ENCODE results near the gene PTGDR. TPM values are rescaled to one million over a fixed set of nuclear protein-coding genes. Genes with fewer than 3 reads are reported as not detected.

Gene PTGDR
- polyA plus RNA-seq, 1 donor from 2014 or later = 0.10 TPM

DNA sequence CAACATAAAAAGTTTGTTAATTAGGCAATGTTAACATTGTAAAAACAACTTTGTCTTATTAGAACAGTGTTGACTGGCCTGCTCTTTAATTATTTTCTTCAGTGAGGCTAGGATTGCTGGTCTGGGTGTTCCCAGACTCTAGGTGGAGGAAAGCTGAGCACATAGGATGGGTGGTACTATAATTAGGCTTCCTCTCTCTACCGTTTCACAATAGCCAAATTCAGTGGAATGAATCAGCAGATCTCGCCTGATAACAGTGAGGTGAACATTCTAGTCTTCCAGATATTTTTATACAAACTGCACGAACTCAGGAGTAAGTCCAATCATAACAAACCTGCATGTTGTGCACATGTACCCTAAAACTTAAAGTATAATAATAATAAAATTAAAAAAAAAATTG lies 11.9 kb downstream of the PTGDR start:
- Histone ChIP-seq H3K4me2 (ENCODE audit: low read length) (no peak overlapping the region), H3K36me3 (ENCODE audit: insufficient read depth, low read length) (no peaks in the 10 kb centered on the region), H3K27ac (ENCODE audit: low read length) (no peak overlapping the region), H3K9me2 (ENCODE audit: insufficient read depth, low read length) (no peaks in the 10 kb centered on the region), H3K9ac (ENCODE audit: low read length) (no peak overlapping the region), H3K79me2 (replicated peaks; ENCODE audit: insufficient read depth, low read length) (no peaks in the 10 kb centered on the region), H3K27me3 (ENCODE audit: insufficient read depth, low read depth, low read length) (no peaks in the 10 kb centered on the region), H3K9me3 (ENCODE audit: low read length) (no peaks in the 10 kb centered on the region), H4K20me1 (ENCODE audit: insufficient read depth) (no peaks in the 10 kb centered on the region), H3F3A (ENCODE audit: insufficient read depth, low read length, poor library complexity, severe bottlenecking) (no peaks in the 10 kb centered on the region), H3K4me3 (ENCODE audit: low read length) (no peak overlapping the region), H2AFZ (ENCODE audit: low read depth, low read length) (no peak overlapping the region)
- no peak for TF ChIP-seq TAF1 (IDR thresholded peaks at IDR 0.05; ENCODE audit: low read depth)
- TF ChIP-seq EP300 (conservative IDR thresholded peaks at IDR 0.05; ENCODE audit: poor library complexity, severe bottlenecking) = no peak
- no peak for TF ChIP-seq CTCF (IDR thresholded peaks at IDR 0.05; ENCODE audit: poor library complexity, severe bottlenecking)
- no peak for TF ChIP-seq EZH2 (IDR thresholded peaks at IDR 0.05; ENCODE audit: borderline replicate concordance, insufficient read depth, low read length, poor library complexity, severe bottlenecking)
- TF ChIP-seq POLR2AphosphoS5 (IDR thresholded peaks at IDR 0.05) = no peak
- TF ChIP-seq MXI1 (conservative IDR thresholded peaks at IDR 0.05; ENCODE audit: poor library complexity, severe bottlenecking) = no peak
- no peak for TF ChIP-seq RAD21 (conservative IDR thresholded peaks at IDR 0.05)
- TF ChIP-seq REST (IDR thresholded peaks at IDR 0.05; ENCODE audit: borderline replicate concordance) = no peak
- TF ChIP-seq SMC3 (conservative IDR thresholded peaks at IDR 0.05; ENCODE audit: poor library complexity) = no peak

- no peaks in the 10 kb centered on the region for H3F3A ChIP-seq (ENCODE audit: insufficient read depth, low read length, poor library complexity, severe bottlenecking)
- no peak overlapping the region for H3K9ac ChIP-seq (ENCODE audit: low read length)
- no peaks in the 10 kb centered on the region for H3K27me3 ChIP-seq (ENCODE audit: insufficient read depth, low read depth, low read length)
- no peak overlapping the region for H2AFZ ChIP-seq (ENCODE audit: low read depth, low read length)
- no peaks in the 10 kb centered on the region for H4K20me1 ChIP-seq (ENCODE audit: insufficient read depth)
- H3K36me3 ChIP-seq (ENCODE audit: insufficient read depth, low read length) = no peaks in the 10 kb centered on the region
- H3K79me2 ChIP-seq (replicated peaks; ENCODE audit: insufficient read depth, low read length) = no peaks in the 10 kb centered on the region
- no peak overlapping the region for H3K4me2 ChIP-seq (ENCODE audit: low read length)
- no peaks in the 10 kb centered on the region for H3K9me2 ChIP-seq (ENCODE audit: insufficient read depth, low read length)
- H3K4me3 ChIP-seq (ENCODE audit: low read length) = no peak overlapping the region
- TF ChIP-seq EZH2 (IDR thresholded peaks at IDR 0.05; ENCODE audit: borderline replicate concordance, insufficient read depth, low read length, poor library complexity, severe bottlenecking) (no peak), MXI1 (conservative IDR thresholded peaks at IDR 0.05; ENCODE audit: poor library complexity, severe bottlenecking) (no peak), TAF1 (IDR thresholded peaks at IDR 0.05; ENCODE audit: low read depth) (no peak), POLR2AphosphoS5 (IDR thresholded peaks at IDR 0.05) (no peak), RAD21 (conservative IDR thresholded peaks at IDR 0.05) (no peak), EP300 (conservative IDR thresholded peaks at IDR 0.05; ENCODE audit: poor library complexity, severe bottlenecking) (no peak), CTCF (IDR thresholded peaks at IDR 0.05; ENCODE audit: poor library complexity, severe bottlenecking) (no peak), SMC3 (conservative IDR thresholded peaks at IDR 0.05; ENCODE audit: poor library complexity) (no peak), REST (IDR thresholded peaks at IDR 0.05; ENCODE audit: borderline replicate concordance) (no peak)
- H3K27ac ChIP-seq (ENCODE audit: low read length) = no peak overlapping the region
- H3K9me3 ChIP-seq (ENCODE audit: low read length) = no peaks in the 10 kb centered on the region
Observed at GRCh38 chr14:52283099-52283498, 15.6 kb downstream of the PTGDR start.
